ENCODE data around the gene IL22RA1.

IL22RA1 gene

GRCh38 chr1:24069817-24070216 is 73.1 kb downstream of the IL22RA1 start:
- DNase-seq, result no peak
